GM12873 (cell line): ENCODE data around the gene VAT1.

ENCODE experiments used
- CTCF ChIP-seq: IDR thresholded peaks from 2 replicates; pipeline ENCODE4 v1.5.1; 2012; ENCODE audit warnings: low read depth, mild to moderate bottlenecking, moderate library complexity, low read length, control low read depth; ENCODE audit not compliant: insufficient read depth; ENCODE audit errors: missing control alignments

Gene VAT1

GRCh38 chr17:43018932-43019331 lies 3.3 kb downstream of the VAT1 start:
- no peak for TF ChIP-seq CTCF

GRCh38 chr17:43018008-43018853 lies 4.0 kb downstream of the VAT1 start:
- no peak for TF ChIP-seq CTCF

GRCh38 chr17:43016216-43016615 lies 6.0 kb downstream of the VAT1 start:
- TF ChIP-seq CTCF: no peak

DNA sequence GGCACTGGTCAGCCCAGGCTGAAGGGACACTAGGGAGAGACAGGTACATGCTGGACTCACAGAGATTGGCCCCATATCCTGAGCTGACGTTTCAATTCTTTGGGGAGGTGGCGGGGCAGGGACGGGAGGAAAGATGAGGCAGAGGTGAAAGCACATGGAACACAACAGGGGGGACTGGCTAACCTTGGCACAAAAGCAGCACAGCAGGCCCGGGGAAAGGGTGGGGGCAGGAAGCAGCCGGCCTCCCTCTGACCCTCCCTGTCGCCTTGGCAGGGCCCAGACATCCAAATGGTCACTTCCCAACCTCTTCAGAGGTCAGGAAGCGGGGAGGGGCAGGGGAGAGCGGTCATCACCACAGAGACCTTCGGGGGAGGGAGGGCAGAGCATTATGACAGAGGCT lies 6.6 kb downstream of the VAT1 start:
- TF ChIP-seq CTCF: no peak

DNA sequence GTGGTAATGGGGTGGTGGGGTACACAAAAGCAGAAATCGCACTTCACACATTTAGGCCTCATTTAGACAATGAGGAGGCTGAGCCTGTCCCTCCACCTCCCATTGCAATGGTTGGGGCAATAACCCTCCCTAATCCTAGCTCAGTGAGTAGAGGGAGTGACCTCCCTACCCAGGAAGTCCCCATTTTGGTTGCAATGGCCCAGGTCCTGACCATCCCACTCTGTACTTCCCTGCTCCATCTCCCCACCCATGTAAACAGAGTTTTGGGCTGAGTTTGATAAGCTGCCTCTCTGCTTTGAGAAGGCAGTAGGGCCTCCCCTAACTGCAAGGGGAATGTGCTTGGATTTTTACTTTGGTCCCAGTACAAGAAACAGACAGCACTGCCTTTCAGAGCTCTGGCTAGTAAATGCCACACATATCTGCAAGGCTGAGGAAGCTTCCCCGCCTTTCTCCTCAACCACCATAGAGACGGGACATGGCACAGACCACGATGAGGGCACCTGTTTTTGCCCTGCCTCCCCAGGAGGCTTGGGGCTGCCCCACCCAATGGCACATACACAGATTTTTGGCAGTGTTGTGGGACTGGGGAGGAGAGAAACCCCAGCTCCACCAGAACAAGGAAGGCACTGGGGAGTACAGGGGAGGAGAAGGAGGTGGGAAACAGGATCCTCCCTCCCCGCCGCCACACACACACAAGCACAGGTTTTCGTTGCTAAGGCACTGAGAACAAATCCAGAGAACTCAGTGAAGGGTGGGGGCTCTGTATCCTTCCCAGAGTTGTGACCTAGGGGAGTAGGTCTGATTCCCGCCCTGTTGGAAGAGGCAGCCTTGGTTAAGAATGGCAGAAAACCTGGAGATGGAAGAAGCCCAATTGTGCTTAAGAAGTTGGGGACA lies 7.3 kb downstream of the VAT1 start:
- no peak for TF ChIP-seq CTCF

- TF ChIP-seq CTCF: no peak
These were observed 8.1 kb downstream of the VAT1 start for GRCh38 chr17:43014020-43014648.

- no peak for TF ChIP-seq CTCF
These were observed 8.9 kb downstream of the VAT1 start for GRCh38 chr17:43013296-43013695.
